Mesenchymal stem cell (in vitro differentiated cells and primary cell): ENCODE data around the gene RPE.

ENCODE experiments used
- DNase-seq: peaks from one replicate; pipeline ENCODE4 v3.0.0-alpha.2; 2013
- H2AFZ ChIP-seq: one replicate; pipeline ENCODE4 v1.6.1; 2013; ENCODE audit warnings: low read depth, mild to moderate bottlenecking, control low read depth, inconsistent platforms, low read length, moderate library complexity
- H2AK5ac ChIP-seq: 2 replicates; pipeline ENCODE4 v1.6.1; 2013; ENCODE audit warnings: low read length, moderate library complexity, mild to moderate bottlenecking, inconsistent platforms; ENCODE audit not compliant: severe bottlenecking
- H2BK120ac ChIP-seq: one replicate; pipeline ENCODE4 v1.6.1; 2013; ENCODE audit warnings: low read depth, mild to moderate bottlenecking, inconsistent platforms, low read length, moderate library complexity
- H2BK12ac ChIP-seq, 2 experiments: one replicate each; pipeline ENCODE4 v1.6.1; 2013; ENCODE audit warnings: inconsistent platforms in 2 of 2, low read length in 2 of 2, mild to moderate bottlenecking in 2 of 2, moderate library complexity in 2 of 2, control low read depth in 1 of 2
- H2BK15ac ChIP-seq: one replicate; pipeline ENCODE4 v1.6.1; 2013; ENCODE audit warnings: mild to moderate bottlenecking, low read depth, inconsistent platforms; ENCODE audit not compliant: poor library complexity, severe bottlenecking
- H2BK5ac ChIP-seq: 2 replicates; pipeline ENCODE4 v1.6.1; 2013; ENCODE audit warnings: low read depth, mild to moderate bottlenecking, low read length, control low read depth, inconsistent platforms; ENCODE audit not compliant: poor library complexity, severe bottlenecking
- H3K14ac ChIP-seq, 2 experiments: one replicate each; pipeline ENCODE4 v1.6.1; 2013; ENCODE audit warnings: inconsistent platforms in 2 of 2, low read length in 2 of 2, control low read depth in 1 of 2, mild to moderate bottlenecking in 1 of 2, moderate library complexity in 1 of 2
- H3K18ac ChIP-seq, 2 experiments: one replicate each; pipeline ENCODE4 v1.6.1; 2013; ENCODE audit warnings: inconsistent platforms in 2 of 2, low read length in 2 of 2, control low read depth in 1 of 2, low read depth in 1 of 2, mild to moderate bottlenecking in 1 of 2
- H3K23ac ChIP-seq, 2 experiments: one replicate each; pipeline ENCODE4 v1.6.1; 2013; ENCODE audit warnings: inconsistent platforms in 2 of 2, low read length in 2 of 2, mild to moderate bottlenecking in 2 of 2, moderate library complexity in 2 of 2, control low read depth in 1 of 2
- H3K27ac ChIP-seq: 2 replicates; pipeline ENCODE4 v1.5.1; 2013; ENCODE audit warnings: mild to moderate bottlenecking, moderate library complexity, low read length, control low read depth, inconsistent platforms; ENCODE audit not compliant: poor library complexity, severe bottlenecking
- H3K27me3 ChIP-seq, 2 experiments: 2 replicates each; pipeline versions ENCODE4 v1.6.1 to v1.7.0; 2013; ENCODE audit warnings: low read length in 2 of 2, mild to moderate bottlenecking in 2 of 2, moderate library complexity in 2 of 2, control low read depth in 1 of 2, inconsistent platforms in 1 of 2; ENCODE audit not compliant: control insufficient read depth in 1 of 2, insufficient read depth in 1 of 2
- H3K36me3 ChIP-seq, 2 experiments: 2 replicates each; pipeline versions ENCODE4 v1.6.1 to v1.7.0; 2013; ENCODE audit warnings: low read length in 2 of 2, control low read depth in 1 of 2, inconsistent platforms in 1 of 2, low read depth in 1 of 2, mild to moderate bottlenecking in 1 of 2; ENCODE audit not compliant: insufficient read depth in 2 of 2, control insufficient read depth in 1 of 2
- H3K4ac ChIP-seq, 2 experiments: one replicate each; pipeline ENCODE4 v1.6.1; 2013; ENCODE audit warnings: inconsistent platforms in 2 of 2, low read length in 2 of 2, mild to moderate bottlenecking in 2 of 2, moderate library complexity in 2 of 2, control low read depth in 1 of 2, low read depth in 1 of 2
- H3K4me1 ChIP-seq: 2 replicates; pipeline ENCODE4 v1.6.1; 2013; ENCODE audit warnings: low read depth, low read length, control low read depth; ENCODE audit not compliant: control insufficient read depth, insufficient read depth
- H3K4me2 ChIP-seq: 2 replicates; pipeline ENCODE4 v1.6.1; 2013; ENCODE audit warnings: low read length, mild to moderate bottlenecking, inconsistent platforms; ENCODE audit not compliant: poor library complexity, severe bottlenecking
- H3K4me3 ChIP-seq, 2 experiments: 2 replicates each; pipeline versions ENCODE4 v1.5.1 to v1.7.0; 2013; ENCODE audit warnings: low read length in 2 of 2, mild to moderate bottlenecking in 2 of 2, control low read depth in 1 of 2, low read depth in 1 of 2; ENCODE audit not compliant: insufficient read depth in 1 of 2
- H3K79me1 ChIP-seq: replicated peaks from 2 replicates; pipeline ENCODE4 v1.6.1; 2013; ENCODE audit warnings: mild to moderate bottlenecking, control low read depth, low read length, inconsistent platforms; ENCODE audit not compliant: poor library complexity, severe bottlenecking
- H3K9ac ChIP-seq: 2 replicates; pipeline ENCODE4 v1.7.0; 2013; ENCODE audit warnings: mild to moderate bottlenecking, low read length, moderate library complexity
- H3K9me3 ChIP-seq: 2 replicates; pipeline ENCODE4 v1.7.0; 2013; ENCODE audit warnings: mild to moderate bottlenecking, low read length; ENCODE audit not compliant: control insufficient read depth
- H4K8ac ChIP-seq: one replicate; pipeline ENCODE4 v1.6.1; 2013; ENCODE audit warnings: inconsistent platforms, mild to moderate bottlenecking, low read length, moderate library complexity
- H4K91ac ChIP-seq: one replicate; pipeline ENCODE4 v1.6.1; 2013; ENCODE audit warnings: mild to moderate bottlenecking, low read length, inconsistent platforms
- WGBS: methylation state at CpG from one replicate; pipeline ENCODE4 v1.1.7; 2013; ENCODE audit warnings: mixed read lengths; 5-methylcytosine and 5-hydroxymethylcytosine counted together

The RPE gene

DNA sequence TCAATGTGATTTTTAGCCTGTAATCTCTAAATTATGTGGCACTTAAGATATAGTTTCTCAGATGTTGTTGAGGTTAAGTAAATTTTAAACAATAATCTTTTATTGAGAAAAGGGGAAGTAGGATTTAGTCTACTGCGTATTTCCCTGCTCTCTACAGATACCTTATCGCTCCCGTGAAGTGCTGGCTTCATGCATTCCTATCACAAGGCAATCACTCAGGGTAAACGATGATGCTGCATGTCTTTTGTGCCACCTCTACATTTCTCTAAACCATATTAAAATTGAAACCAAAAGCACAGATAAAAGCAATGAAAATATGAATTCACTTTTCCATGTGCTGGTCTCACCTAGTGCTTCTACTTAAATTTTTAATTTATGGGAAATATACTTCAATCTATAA lies 14.4 kb upstream of the RPE start:
- DNase-seq = no peak
- Histone ChIP-seq H3K18ac (no peak overlapping the region), H4K91ac (no peak overlapping the region), H4K8ac (no peak overlapping the region), H2AFZ (no peak overlapping the region), H3K36me3 (no peaks in the 10 kb centered on the region), H3K79me1 (no peaks in the 10 kb centered on the region), H2BK15ac (no peak overlapping the region), H3K23ac (no peak overlapping the region), H2AK5ac (no peak overlapping the region), H3K4me2 (no peak overlapping the region), H3K4ac (no peak overlapping the region), H3K4me1 (no peaks in the 10 kb centered on the region), H2BK12ac (no peak overlapping the region), H3K9ac (no peak overlapping the region), H3K4me3 (no peak overlapping the region), H2BK5ac (no peak overlapping the region), H3K9me3 (no peaks in the 10 kb centered on the region), H3K27me3 (no peaks in the 10 kb centered on the region), H3K27ac (no peak overlapping the region), H3K14ac (no peak overlapping the region), H2BK120ac (no peak overlapping the region)
- 92% methylated on average over 4 of the region's 4 CpGs for WGBS

DNA sequence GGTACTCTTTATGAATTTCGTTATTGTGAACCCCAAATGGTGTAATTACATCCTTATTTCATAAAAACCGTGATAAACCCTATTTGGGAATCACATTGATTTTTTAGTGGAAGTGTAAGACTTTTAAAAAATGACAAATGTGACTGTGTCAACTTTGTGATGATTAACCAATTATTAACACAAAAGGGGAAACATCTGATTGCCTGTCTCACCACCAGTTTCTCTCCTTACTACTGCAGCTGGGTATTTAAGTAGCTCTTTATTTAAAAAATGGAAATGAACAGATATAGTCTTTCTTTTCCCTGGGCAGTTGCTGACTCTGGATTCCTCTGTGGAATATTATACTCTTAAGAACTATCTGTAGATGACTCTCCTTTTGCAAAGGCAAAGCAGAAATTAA lies 11.6 kb upstream of the RPE start:
- H3K9me3 ChIP-seq = no peaks in the 10 kb centered on the region
- no peaks in the 10 kb centered on the region for H3K36me3 ChIP-seq
- H2BK120ac ChIP-seq = no peak overlapping the region
- no peak overlapping the region for H2AFZ ChIP-seq
- no peak overlapping the region for H2AK5ac ChIP-seq
- H4K91ac ChIP-seq = no peak overlapping the region
- no peak overlapping the region for H2BK15ac ChIP-seq
- H3K9ac ChIP-seq = no peak overlapping the region
- no peak overlapping the region for H4K8ac ChIP-seq
- no peak for DNase-seq
- H3K79me1 ChIP-seq = no peaks in the 10 kb centered on the region
- no CpG with 5 or more reads among the region's 2 CpGs for WGBS
- H3K27ac ChIP-seq = no peak overlapping the region
- no peak overlapping the region for H3K14ac ChIP-seq
- no peaks in the 10 kb centered on the region for H3K27me3 ChIP-seq
- H2BK12ac ChIP-seq = no peak overlapping the region
- no peak overlapping the region for H3K23ac ChIP-seq
- no peak overlapping the region for H3K4ac ChIP-seq
- no peak overlapping the region for H3K18ac ChIP-seq
- no peak overlapping the region for H2BK5ac ChIP-seq
- H3K4me3 ChIP-seq = no peak overlapping the region
- no peaks in the 10 kb centered on the region for H3K4me1 ChIP-seq
- no peak overlapping the region for H3K4me2 ChIP-seq

DNA sequence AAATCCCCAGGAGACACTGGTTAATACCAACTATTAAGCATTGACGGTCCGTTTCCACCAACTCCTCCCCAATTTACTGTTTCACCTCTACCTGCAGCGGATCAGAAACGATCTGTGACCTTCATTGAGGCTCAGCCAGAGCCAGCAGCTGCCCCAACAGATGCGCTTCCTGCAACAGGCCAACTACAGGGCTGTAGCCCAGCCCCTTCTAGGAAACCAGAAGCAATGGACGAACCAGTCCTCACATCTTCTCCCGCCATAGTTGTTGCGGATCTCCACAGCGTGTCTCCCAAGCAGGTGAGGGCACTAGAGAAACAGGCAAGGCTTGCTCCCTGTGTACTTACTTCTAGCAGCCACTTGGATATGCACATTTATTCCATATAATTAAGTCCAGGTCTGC lies 8.5 kb upstream of the RPE start:
- Histone ChIP-seq H3K9ac (no peak overlapping the region), H4K8ac (no peak overlapping the region)

DNA sequence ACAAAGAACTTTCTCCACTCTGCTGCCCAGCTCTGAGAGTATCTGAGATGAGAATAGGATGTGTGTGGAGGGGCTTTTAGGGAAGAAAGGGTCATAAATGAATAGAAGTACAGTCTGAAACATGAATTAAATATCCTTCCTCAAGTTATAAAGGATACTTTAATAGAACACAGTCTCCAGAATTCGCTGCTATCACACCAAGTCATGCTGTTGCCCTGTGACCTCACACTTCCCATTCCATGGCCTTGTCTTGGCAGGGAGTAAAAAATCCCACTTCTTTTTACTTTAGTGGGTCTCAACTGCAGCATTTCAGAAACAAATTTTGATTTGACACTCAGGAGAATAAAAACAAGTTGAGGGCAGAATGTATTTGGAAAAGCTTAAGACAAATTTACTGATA lies 3.8 kb upstream of the RPE start:
- Histone ChIP-seq H3K18ac (no peak overlapping the region), H3K4me1 (no peaks in the 10 kb centered on the region), H4K8ac (no peak overlapping the region), H4K91ac (no peak overlapping the region), H2BK120ac (no peak overlapping the region), H3K14ac (no peak overlapping the region), H2BK15ac (no peak overlapping the region), H2BK5ac (no peak overlapping the region), H3K9me3 (no peaks in the 10 kb centered on the region), H3K27ac (no peak overlapping the region), H2AK5ac (no peak overlapping the region), H3K27me3 (no peaks in the 10 kb centered on the region), H2BK12ac (no peak overlapping the region), H3K4me3 (no peak overlapping the region), H3K23ac (no peak overlapping the region), H2AFZ (no peak overlapping the region), H3K36me3 (no peaks in the 10 kb centered on the region), H3K4me2 (no peak overlapping the region), H3K4ac (no peak overlapping the region), H3K79me1 (no peaks in the 10 kb centered on the region), H3K9ac (no peak overlapping the region)
- no peak for DNase-seq
- WGBS = 75% methylated on average over 1 of the region's 1 CpG

More for the DNA sequence above, 8.5 kb upstream of the RPE start:
- Histone ChIP-seq H4K91ac (no peak overlapping the region), H2BK12ac (no peak overlapping the region), H3K4me3 (no peak overlapping the region), H2BK5ac (no peak overlapping the region), H3K36me3 (no peaks in the 10 kb centered on the region), H2BK120ac (no peak overlapping the region), H2AFZ (no peak overlapping the region), H3K18ac (no peak overlapping the region), H3K23ac (no peak overlapping the region), H3K27ac (no peak overlapping the region), H3K79me1 (no peaks in the 10 kb centered on the region), H3K4me1 (no peaks in the 10 kb centered on the region), H3K4ac (no peak overlapping the region), H3K14ac (no peak overlapping the region), H3K27me3 (no peaks in the 10 kb centered on the region), H2BK15ac (no peak overlapping the region), H3K9me3 (no peaks in the 10 kb centered on the region), H3K4me2 (no peak overlapping the region), H2AK5ac (no peak overlapping the region)
- no peak for DNase-seq
- WGBS = 91% methylated on average over 9 of the region's 9 CpGs
